Activated T-cell treated with anti-CD3 and anti-CD28 coated beads, Interleukin-2, amount 50 U/mL, for 72 hours (primary cell): ENCODE results near the gene MIA2. TPM values are rescaled to one million over a fixed set of nuclear protein-coding genes. Genes with fewer than 3 reads are reported as not detected.

Source experiments
- ATAC-seq, 2 donors: fragments of 150-1000 bp; cut with Tn5 transposase; replicated peaks in 1 of 2; 2 replicates each; pipeline ENCODE4 v1.10.0; 2021; ENCODE audit warnings: moderate library complexity in 2 of 2, mild to moderate bottlenecking in 1 of 2
- DNase-seq, 2 donors: peaks; one replicate each; pipeline ENCODE4 v3.0.0; 2021 to 2022; ENCODE audit warnings: mixed read lengths in 1 of 2
- H3K27ac Mint-ChIP-seq: one replicate; pipeline ENCODE4 v1.8.0; 2022; ENCODE audit warnings: mild to moderate bottlenecking, moderate library complexity, mixed read lengths
- H3K27me3 Mint-ChIP-seq: one replicate; pipeline ENCODE4 v1.8.0; 2022; ENCODE audit warnings: low read depth, mixed read lengths
- H3K36me3 Mint-ChIP-seq, 2 donors: one replicate each; pipeline ENCODE4 v1.8.0; 2022; ENCODE audit warnings: mixed read lengths in 2 of 2, mild to moderate bottlenecking in 1 of 2; ENCODE audit not compliant: insufficient read depth in 2 of 2
- H3K4me1 Mint-ChIP-seq: one replicate; pipeline ENCODE4 v1.8.0; 2022; ENCODE audit warnings: low read depth, mixed read lengths
- H3K4me3 Mint-ChIP-seq, 2 donors: one replicate each; pipeline ENCODE4 v1.8.0; 2022; ENCODE audit warnings: mild to moderate bottlenecking in 2 of 2, mixed read lengths in 2 of 2, moderate library complexity in 2 of 2
- H3K9me3 Mint-ChIP-seq, 2 donors: one replicate each; pipeline ENCODE4 v1.8.0; 2022; ENCODE audit warnings: mixed read lengths in 2 of 2
- total RNA-seq, 2 donors: library from RNA; stranded (reverse); gene quantifications; one replicate each; pipeline ENCODE4 v1.2.3, GENCODE V29; 2022

The MIA2 gene
- total RNA-seq, 2 donors from 2014 or later, result 54.5 to 56.7 TPM

DNA sequence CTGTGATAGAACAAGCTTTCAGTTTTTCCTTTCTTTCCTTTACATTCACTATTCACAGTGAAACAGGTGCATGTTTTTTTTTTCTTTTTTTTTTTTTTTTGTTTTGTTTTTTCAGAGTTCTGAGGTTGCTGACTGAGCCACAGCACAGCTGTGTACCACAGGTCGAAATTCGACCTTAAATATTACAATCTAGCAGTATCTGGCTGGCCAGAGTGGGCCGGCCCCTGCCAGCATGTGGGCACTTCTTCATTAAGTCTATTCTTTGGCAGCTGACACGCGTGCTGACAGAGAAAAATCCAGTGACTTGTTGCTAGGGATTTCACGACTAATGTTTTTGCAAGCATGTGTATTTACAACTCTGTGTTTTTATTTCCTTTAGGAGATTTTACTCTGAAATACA is 164.7 kb downstream of the MIA2 start:
- Mint-ChIP-seq H3K36me3 (no peaks in the 10 kb centered on the region), H3K4me1 (peaks cover 20% of the 10 kb centered on the region), H3K9me3 (no peaks in the 10 kb centered on the region), H3K27me3 (no peaks in the 10 kb centered on the region), H3K27ac (no peak overlapping the region), H3K4me3 (no peak overlapping the region)
- DNase-seq (no peak), ATAC-seq (no peak)

DNA sequence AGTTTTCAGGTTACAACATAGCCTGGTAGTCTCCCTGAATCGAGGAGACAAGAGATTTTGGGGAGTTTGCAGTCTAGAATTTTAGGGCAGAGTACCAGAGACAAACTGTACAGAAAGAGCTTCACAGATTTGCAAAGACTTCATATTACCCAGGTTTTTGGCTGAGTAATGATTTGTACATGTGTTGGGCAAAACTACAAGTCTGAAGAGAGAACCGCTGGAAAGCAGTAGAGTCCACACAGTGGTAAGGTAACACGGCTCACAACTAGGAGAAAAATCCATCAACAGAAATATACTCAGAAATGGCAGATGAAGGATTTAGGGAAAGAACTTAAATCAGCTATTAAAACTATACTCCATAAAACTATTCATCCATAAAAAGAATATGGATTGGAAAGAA is 172.8 kb downstream of the MIA2 start:
- ATAC-seq, result no peak
- H3K36me3 Mint-ChIP-seq, result peaks cover 8 to 13% of the 10 kb centered on the region in 2 donors
- H3K27ac Mint-ChIP-seq, result peak overlapping the region; percentile 5
- peaks cover 7% of the 10 kb centered on the region for H3K4me1 Mint-ChIP-seq
- H3K27me3 Mint-ChIP-seq, result no peaks in the 10 kb centered on the region
- DNase-seq, result no peak
- no peak overlapping the region for H3K4me3 Mint-ChIP-seq
- H3K9me3 Mint-ChIP-seq, result peaks cover 2 to 8% of the 10 kb centered on the region in 2 donors

DNA sequence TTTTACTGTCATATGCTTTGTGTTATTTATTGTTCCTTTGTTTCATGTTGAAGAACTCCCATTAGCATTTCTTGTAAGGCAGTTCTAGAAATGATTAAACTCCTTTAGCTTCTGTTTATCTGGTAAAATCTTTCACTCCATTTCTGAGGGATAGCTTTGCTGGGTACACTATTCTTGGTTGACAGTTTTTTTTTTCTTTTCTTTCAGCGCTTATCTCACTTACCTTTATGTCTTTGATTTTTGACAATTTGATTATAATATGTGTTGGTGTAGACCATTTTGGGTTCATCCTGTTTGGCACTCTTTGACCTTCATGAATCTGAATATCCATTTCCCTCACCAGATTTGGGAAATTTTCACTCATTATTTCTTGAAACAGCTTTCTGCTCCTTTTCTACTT is 182.4 kb downstream of the MIA2 start:
- Mint-ChIP-seq H3K36me3 (peaks cover 24 to 39% of the 10 kb centered on the region in 2 donors), H3K9me3 (peaks cover 9 to 15% of the 10 kb centered on the region in 2 donors), H3K4me1 (no peaks in the 10 kb centered on the region), H3K27me3 (no peaks in the 10 kb centered on the region), H3K4me3 (no peak overlapping the region), H3K27ac (peak overlapping the region; percentile 58)
- ATAC-seq (no peak), DNase-seq (no peak)

GRCh38 chr14:39417014-39417413 is 183.3 kb downstream of the MIA2 start:
- no peak for DNase-seq
- peaks cover under 1% of the 10 kb centered on the region for H3K4me1 Mint-ChIP-seq
- H3K4me3 Mint-ChIP-seq, result no peak overlapping the region
- no peak for ATAC-seq
- H3K36me3 Mint-ChIP-seq, result peaks cover 22 to 32% of the 10 kb centered on the region in 2 donors
- H3K27me3 Mint-ChIP-seq, result no peaks in the 10 kb centered on the region
- peaks cover 9 to 15% of the 10 kb centered on the region in 2 donors for H3K9me3 Mint-ChIP-seq
- H3K27ac Mint-ChIP-seq, result no peak overlapping the region

DNA sequence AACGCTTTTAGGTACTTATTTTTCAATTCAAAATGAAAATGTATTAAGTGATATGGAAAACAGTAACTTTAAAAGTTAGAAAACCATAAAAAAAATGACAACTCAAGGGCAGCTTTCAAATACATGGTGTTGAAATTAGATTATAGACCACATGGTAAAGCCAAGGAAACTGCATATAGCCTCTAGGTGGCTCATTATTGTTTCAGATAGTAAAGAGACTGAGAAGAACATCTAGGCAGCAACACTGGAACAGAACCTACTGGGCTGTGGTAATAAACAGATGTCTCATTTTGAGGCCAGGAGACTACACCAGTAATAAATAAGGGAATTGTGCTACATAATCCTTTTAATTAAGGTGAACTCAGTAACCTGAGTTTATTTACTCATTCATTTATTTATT is 185.6 kb downstream of the MIA2 start:
- Mint-ChIP-seq H3K27me3 (no peaks in the 10 kb centered on the region), H3K36me3 (peaks cover 15 to 22% of the 10 kb centered on the region in 2 donors), H3K4me3 (no peak overlapping the region), H3K9me3 (peaks cover 8 to 10% of the 10 kb centered on the region in 2 donors), H3K4me1 (peaks cover 14% of the 10 kb centered on the region), H3K27ac (no peak overlapping the region)
- ATAC-seq, result no peak
- no peak for DNase-seq

DNA sequence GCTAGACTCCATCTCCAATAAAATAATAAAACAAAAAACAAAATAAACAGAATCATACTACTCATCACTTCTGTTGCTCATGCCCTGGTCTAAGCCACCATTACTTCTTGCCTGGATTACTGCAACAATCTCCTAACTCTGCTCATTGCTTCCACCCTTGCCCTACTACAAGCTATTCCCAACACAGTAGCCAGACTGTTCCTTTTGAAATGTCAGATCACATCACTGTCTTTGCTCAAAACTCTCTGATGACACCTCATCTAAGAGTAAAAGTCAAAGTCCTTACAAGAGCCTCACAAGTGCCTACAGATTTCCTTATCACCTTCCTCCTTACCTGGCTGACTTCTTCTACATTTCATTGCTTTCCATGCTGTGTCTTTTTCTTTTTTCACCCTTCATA is 188.5 kb downstream of the MIA2 start:
- H3K9me3 Mint-ChIP-seq, result peaks cover 0 to under 1% of the 10 kb centered on the region in 2 donors
- H3K27ac Mint-ChIP-seq, result no peak overlapping the region
- no peaks in the 10 kb centered on the region for H3K27me3 Mint-ChIP-seq
- no peak overlapping the region for H3K4me3 Mint-ChIP-seq
- no peak for DNase-seq
- H3K36me3 Mint-ChIP-seq, result peaks cover 0 to under 1% of the 10 kb centered on the region in 2 donors
- ATAC-seq, result no peak
- H3K4me1 Mint-ChIP-seq, result peaks cover 27% of the 10 kb centered on the region

DNA sequence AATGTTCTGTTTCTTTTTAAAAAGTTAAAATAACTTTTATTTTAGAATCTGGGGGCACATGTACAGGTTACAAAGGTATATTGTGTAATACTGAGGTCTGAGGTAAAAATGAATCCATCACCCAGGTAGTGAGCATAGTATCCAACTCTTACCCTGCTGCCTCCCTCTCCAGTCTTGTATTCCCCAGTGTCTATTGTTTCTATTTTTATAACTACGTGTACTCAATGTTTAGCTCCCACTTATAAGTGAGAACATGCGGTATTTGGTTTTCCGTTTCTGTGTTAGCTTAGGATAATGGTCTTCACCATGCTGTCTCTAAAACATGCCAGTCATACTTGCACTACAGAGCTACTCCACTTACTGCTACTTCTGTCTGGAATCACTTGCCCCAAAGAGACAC is 190.1 kb downstream of the MIA2 start:
- no peaks in the 10 kb centered on the region for H3K27me3 Mint-ChIP-seq
- ATAC-seq (no peak), DNase-seq (no peak)
- H3K4me1 Mint-ChIP-seq, result peaks cover 35% of the 10 kb centered on the region
- no peaks in the 10 kb centered on the region for H3K9me3 Mint-ChIP-seq
- H3K36me3 Mint-ChIP-seq, result no peaks in the 10 kb centered on the region
- H3K27ac Mint-ChIP-seq, result no peak overlapping the region
- H3K4me3 Mint-ChIP-seq, result no peak overlapping the region

DNA sequence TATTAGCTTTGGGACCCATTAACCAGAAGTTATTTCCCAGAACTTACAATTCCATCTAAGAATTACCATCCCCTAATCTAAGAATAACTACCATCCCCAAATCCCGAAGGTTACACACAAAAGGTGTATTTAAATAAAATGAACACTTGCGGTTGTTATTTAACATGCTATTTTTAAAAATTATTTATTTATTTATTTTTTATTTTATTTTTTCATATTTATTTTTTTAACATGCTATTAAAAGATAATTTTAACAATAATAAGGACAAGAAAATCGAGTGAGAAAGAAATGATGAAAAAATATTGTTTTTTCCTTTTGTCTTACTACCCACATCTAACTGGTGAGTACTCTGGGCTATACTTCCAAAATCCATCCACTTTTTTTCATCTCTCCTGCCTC is 192.2 kb downstream of the MIA2 start:
- Mint-ChIP-seq H3K36me3 (no peaks in the 10 kb centered on the region), H3K27me3 (no peaks in the 10 kb centered on the region), H3K4me3 (peak overlapping the region in 1 of 2 donors; percentile 64), H3K9me3 (no peaks in the 10 kb centered on the region), H3K27ac (peak overlapping the region; percentile 52), H3K4me1 (peaks cover 57% of the 10 kb centered on the region)
- no peak for ATAC-seq
- no peak for DNase-seq

DNA sequence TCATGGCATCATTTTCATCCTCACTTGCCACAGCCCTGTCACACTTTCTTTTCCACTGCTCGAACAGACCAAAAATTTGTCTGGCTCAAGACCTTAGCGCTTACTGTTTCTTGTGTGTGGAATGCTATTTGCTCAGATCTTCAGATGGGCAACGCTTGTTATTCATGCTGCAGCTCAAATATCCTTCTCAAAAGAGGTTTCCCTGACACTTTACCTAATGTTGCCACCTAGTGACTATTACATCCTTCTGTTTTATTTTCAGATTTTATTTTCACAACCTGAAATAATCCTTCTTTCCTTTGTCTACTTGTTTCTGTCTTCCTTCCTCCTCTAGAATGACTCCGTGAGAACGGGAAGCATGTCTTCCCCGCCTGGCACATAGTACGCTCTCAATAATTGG is 192.9 kb downstream of the MIA2 start:
- Mint-ChIP-seq H3K4me3 (peak overlapping the region; percentile 2 to 64), H3K27me3 (no peaks in the 10 kb centered on the region), H3K36me3 (no peaks in the 10 kb centered on the region), H3K9me3 (no peaks in the 10 kb centered on the region), H3K4me1 (peaks cover 61% of the 10 kb centered on the region), H3K27ac (peak overlapping the region; percentile 52)
- DNase-seq (no peak), ATAC-seq (no peak)

GRCh38 chr14:39428118-39428517 is 194.4 kb downstream of the MIA2 start:
- H3K27ac Mint-ChIP-seq, result no peak overlapping the region
- H3K36me3 Mint-ChIP-seq, result no peaks in the 10 kb centered on the region
- ATAC-seq, result no peak
- no peak for DNase-seq
- H3K4me3 Mint-ChIP-seq, result peak overlapping the region; percentile 27 to 55
- H3K4me1 Mint-ChIP-seq, result peaks cover 55% of the 10 kb centered on the region
- no peaks in the 10 kb centered on the region for H3K27me3 Mint-ChIP-seq
- H3K9me3 Mint-ChIP-seq, result no peaks in the 10 kb centered on the region

DNA sequence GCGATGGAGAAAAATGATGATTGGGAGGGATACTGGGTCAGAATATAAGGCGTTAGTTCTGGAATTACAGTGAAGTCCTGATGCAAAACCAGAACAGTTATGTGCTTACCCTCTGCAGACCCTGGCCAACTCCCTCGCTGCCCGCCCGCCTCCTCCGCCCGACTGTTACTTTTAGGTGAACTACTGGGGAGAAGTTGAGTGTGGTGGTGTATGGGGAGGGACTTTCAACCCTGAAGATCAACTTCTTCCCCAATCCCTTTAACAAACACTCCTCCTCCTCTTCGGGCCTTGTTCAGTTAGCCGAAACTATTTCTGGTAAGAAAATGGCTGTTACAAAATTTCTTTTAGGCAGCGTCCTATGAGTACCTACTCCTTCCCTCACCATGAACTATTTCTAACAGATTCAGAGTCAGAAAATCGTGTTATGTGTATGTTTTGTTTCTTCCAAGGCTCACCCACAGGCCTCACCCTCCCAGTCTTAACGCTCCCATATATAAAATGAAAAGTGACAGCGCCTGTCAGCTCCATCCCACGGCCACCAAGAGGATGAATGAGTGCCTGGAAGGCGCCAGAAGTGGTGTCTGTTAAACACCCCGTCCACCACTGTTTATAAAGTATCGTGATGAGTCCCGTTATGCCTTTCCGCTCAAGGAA is 197.2 kb downstream of the MIA2 start:
- Mint-ChIP-seq H3K9me3 (no peaks in the 10 kb centered on the region), H3K27me3 (no peaks in the 10 kb centered on the region), H3K4me3 (peak overlapping the region; percentile 98 to 99), H3K4me1 (peaks cover 56% of the 10 kb centered on the region), H3K36me3 (no peaks in the 10 kb centered on the region), H3K27ac (peak overlapping the region; percentile 93)
- DNase-seq, result no peak
- ATAC-seq, result no peak

DNA sequence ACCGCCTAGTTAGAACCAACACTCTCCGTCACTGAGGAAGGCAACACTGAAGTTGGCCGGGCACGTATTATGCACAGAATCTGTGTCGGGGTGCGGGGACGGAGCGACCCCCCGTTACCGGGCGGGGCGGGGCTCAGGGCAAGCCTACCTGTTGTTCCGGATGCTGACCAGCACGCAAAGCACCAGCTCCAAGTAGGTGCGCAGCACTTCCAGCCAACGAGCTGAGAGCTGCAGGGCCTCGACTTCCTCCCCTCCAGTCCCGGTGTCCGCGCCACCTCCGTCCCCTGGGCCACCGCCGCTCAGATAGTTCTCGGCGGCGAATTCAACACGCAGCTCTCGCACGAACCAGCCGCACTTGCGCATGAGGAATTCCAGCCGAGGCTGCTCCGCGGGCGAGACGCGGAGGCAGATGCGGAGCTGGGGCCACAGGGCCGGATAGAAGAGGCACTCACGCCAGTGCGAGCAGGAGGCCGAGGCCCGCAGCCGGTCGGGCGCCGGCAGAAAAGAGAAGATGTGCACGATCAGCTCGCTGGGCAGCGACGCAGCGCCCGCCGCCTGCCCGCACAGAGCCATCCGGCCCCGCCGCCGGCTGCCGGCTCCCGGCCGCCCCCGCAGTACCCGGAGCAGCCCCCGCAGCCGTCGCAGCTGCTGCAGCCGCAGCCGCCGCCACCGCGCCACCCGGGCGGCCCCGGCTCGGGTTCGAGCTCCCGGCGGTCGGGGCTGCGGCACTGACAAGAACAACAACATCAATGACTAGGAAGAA is 197.9 kb downstream of the MIA2 start:
- Mint-ChIP-seq H3K27ac (peak overlapping the region; percentile 100), H3K36me3 (no peaks in the 10 kb centered on the region), H3K9me3 (no peaks in the 10 kb centered on the region), H3K27me3 (no peaks in the 10 kb centered on the region), H3K4me1 (peaks cover 50% of the 10 kb centered on the region), H3K4me3 (peak overlapping the region; percentile 98 to 99)
- peak; percentile 59 to 62 for DNase-seq
- peak; percentile 36 to 37 for ATAC-seq

DNA sequence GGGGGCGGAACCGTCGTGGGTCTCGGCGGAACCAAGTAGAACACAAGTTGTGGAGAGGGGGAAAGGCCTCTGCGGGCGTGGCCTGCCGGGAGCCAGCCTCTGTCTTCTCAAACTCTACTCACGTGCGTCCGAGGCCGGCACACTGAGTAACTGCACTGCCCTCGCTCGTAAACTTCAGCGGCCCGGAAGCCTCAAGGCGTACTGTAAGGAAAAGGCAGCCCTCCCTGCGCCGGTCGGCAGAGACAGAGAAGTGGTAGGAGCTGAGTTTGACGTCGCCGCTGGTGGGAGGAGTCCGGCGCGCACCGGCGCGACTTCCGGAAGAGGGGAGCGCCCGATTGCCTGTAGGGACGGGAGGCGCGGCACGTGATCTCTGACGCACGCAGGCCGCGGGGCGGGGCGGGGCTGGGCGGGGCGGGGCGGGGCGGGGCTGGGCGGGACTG is 198.5 kb downstream of the MIA2 start, which contains the start of gene FBXO33:
TSS of gene FBXO33 (minus strand) at position 255 of the 440 bp plus-strand sequence. CDS start 271 bp downstream, outside the sequence.
- Mint-ChIP-seq H3K27ac (peak within 1 kb of the TSS; percentile 100), H3K36me3 (no peaks in the 10 kb centered on the region)
- ATAC-seq, result peak; percentile 84 to 88

More for the DNA sequence above, 198.5 kb downstream of the MIA2 start, which contains the start of gene FBXO33:
- H3K9me3 Mint-ChIP-seq, result no peaks in the 10 kb centered on the region
- DNase-seq, result peak; percentile 97
- peaks cover 44% of the 10 kb centered on the region for H3K4me1 Mint-ChIP-seq
- peak within 1 kb of the TSS; percentile 98 to 99 for H3K4me3 Mint-ChIP-seq
- no peaks in the 10 kb centered on the region for H3K27me3 Mint-ChIP-seq
